Colonic mucosa (tissue), 4 donors: ENCODE results near the gene PTMS. TPM values are rescaled to one million over a fixed set of nuclear protein-coding genes. Genes with fewer than 3 reads are reported as not detected.

Experiments
- DNase-seq: peaks from one replicate; pipeline ENCODE4 v3.0.0-alpha.2; 2020
- H3K27ac ChIP-seq: fragments of 200-600 bp; one replicate; pipeline ENCODE4 v1.8.0; 2021
- H3K27me3 ChIP-seq: fragments of 200-600 bp; one replicate; pipeline ENCODE4 v1.8.0; 2021
- H3K36me3 ChIP-seq: fragments of 200-600 bp; one replicate; pipeline ENCODE4 v1.8.0; 2021
- H3K4me1 ChIP-seq: fragments of 200-600 bp; one replicate; pipeline ENCODE4 v1.8.0; 2021; ENCODE audit warnings: mild to moderate bottlenecking
- H3K4me3 ChIP-seq: fragments of 200-600 bp; one replicate; pipeline ENCODE4 v1.8.0; 2021
- H3K9ac ChIP-seq, 2 donors: one replicate each; pipeline ENCODE4 v1.7.0; 2013; ENCODE audit warnings: control low read depth in 2 of 2, low read depth in 2 of 2, low read length in 2 of 2
- H3K9me3 ChIP-seq: fragments of 200-600 bp; one replicate; pipeline ENCODE4 v1.8.0; 2021
- intact Hi-C: fragments of 100-400 bp; cut with DNase I; formaldehyde crosslinking; loops from one replicate; pipeline ENCODE4 v1.14.1; 2022
- total RNA-seq, 2 donors: library from RNA; stranded (reverse); fragmentation: NEBNext Ultra II Directional in 1 of 2; extraction: Animal tissue kit (Norgen Biotek cat#: 25700) in 1 of 2; gene quantifications; one replicate each; pipeline ENCODE4 v1.2.1, GENCODE V29; 2021
- TF ChIP-seq, protein P1 (sequence below): fragments of 200-600 bp; IDR thresholded peaks from one replicate; pipeline ENCODE4 v1.8.0; 2022; ENCODE audit warnings: antibody characterized with exemption, mild to moderate bottlenecking
- donor health status: healthy.
- donor health status: DM: no; HTN: no; CAD: no.
- donor health status: DM: no; HTN: no; CAD: no.

The PTMS gene
- total RNA-seq, 2 donors from 2014 or later, result 169 to 182 TPM

DNA sequence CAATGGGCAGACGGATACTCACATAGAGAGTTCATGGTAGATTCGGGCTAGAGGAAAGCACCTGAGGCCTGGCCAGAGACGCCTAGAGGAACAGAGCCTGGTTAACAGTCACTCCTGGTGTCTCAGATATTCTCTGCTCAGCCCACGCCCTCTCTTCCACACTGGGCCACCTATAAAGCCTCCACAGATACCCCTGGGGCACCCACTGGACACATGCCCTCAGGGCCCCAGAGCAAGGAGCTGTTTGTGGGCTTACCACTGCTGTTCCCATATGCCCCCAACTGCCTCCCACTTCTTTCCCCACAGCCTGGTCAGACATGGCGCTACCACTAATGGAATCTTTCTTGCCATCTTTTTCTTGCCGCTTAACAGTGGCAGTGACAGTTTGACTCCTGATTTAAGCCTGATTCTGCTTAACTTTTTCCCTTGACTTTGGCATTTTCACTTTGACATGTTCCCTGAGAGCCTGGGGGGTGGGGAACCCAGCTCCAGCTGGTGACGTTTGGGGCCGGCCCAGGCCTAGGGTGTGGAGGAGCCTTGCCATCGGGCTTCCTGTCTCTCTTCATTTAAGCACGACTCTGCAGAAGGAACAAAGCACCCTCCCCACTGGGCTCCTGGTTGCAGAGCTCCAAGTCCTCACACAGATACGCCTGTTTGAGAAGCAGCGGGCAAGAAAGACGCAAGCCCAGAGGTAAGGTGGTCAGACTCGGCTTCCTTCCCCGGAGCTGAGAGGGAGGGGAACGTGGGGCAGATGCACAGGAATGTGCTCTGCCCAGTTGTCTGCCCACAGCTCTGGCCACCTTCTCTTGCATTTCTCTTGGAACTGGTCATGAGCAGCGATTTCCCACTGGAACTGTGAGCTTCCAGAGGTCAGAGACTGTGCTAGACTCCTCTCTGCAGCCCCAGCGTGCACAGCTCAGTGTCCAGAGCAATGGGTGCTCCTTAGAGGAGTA is 23.1 kb downstream of the PTMS start, which contains the start of gene CD4:
Gene CD4, plus strand, starts transcription at position 557 of the 953 bp plus-strand sequence. CDS start 10,611 bp downstream, outside the sequence.
- peak within 1 kb of the TSS; percentile 50 for H3K27ac ChIP-seq
- TF ChIP-seq, protein P1, sequence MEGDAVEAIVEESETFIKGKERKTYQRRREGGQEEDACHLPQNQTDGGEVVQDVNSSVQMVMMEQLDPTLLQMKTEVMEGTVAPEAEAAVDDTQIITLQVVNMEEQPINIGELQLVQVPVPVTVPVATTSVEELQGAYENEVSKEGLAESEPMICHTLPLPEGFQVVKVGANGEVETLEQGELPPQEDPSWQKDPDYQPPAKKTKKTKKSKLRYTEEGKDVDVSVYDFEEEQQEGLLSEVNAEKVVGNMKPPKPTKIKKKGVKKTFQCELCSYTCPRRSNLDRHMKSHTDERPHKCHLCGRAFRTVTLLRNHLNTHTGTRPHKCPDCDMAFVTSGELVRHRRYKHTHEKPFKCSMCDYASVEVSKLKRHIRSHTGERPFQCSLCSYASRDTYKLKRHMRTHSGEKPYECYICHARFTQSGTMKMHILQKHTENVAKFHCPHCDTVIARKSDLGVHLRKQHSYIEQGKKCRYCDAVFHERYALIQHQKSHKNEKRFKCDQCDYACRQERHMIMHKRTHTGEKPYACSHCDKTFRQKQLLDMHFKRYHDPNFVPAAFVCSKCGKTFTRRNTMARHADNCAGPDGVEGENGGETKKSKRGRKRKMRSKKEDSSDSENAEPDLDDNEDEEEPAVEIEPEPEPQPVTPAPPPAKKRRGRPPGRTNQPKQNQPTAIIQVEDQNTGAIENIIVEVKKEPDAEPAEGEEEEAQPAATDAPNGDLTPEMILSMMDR, result no peak
- H3K4me1 ChIP-seq, result no peaks in the 10 kb centered on the region
- H3K9me3 ChIP-seq, result no peaks in the 10 kb centered on the region
- H3K36me3 ChIP-seq, result no peaks in the 10 kb centered on the region
- DNase-seq, result peak; percentile 56
- H3K4me3 ChIP-seq, result peak within 1 kb of the TSS; percentile 30
- intact Hi-C loops, result no loop called here
- peak within 1 kb of the TSS; percentile 7 to 35 for H3K9ac ChIP-seq
- no peaks in the 10 kb centered on the region for H3K27me3 ChIP-seq

DNA sequence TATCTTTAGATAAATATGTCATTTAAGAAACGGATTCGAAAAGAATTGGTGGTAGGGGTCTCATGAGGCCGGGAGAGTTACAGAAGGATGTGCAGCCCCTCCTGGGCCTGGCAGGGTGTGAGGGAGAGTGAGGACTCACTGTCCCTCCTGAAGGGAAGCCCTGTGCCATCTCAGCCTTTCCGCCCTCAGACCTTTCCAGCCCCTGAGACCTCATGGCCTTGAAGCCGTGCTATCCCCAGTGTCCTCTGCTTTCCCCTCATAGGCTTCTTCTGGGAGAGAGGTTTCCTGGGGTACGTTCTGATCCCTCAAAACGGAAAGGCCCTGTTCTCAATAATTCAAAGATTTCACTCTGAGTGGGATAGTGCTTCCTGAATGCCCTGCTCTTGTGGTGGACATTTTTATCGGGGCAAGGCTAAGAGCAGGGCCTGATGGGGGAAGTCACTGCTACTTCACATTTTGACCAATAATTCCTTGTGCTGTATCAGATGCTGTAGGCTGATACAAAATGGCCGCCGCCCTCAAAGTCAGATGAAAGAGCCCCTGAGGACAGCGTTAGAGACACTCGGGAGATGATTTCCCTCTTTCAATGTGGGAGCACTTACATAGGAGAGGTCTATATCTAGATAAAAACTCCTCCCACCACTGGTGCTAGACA is 24.5 kb downstream of the PTMS start:
- H3K9ac ChIP-seq, result peak overlapping the region in 1 of 2 donors; percentile 14
- TF ChIP-seq, protein P1, result no peak
- peak overlapping the region; percentile 50 for H3K27ac ChIP-seq
- no peaks in the 10 kb centered on the region for H3K36me3 ChIP-seq
- H3K4me1 ChIP-seq, result no peaks in the 10 kb centered on the region
- intact Hi-C loops, result no loop called here
- H3K27me3 ChIP-seq, result no peaks in the 10 kb centered on the region
- no peaks in the 10 kb centered on the region for H3K9me3 ChIP-seq
- no peak for DNase-seq
- peak overlapping the region; percentile 30 for H3K4me3 ChIP-seq

DNA sequence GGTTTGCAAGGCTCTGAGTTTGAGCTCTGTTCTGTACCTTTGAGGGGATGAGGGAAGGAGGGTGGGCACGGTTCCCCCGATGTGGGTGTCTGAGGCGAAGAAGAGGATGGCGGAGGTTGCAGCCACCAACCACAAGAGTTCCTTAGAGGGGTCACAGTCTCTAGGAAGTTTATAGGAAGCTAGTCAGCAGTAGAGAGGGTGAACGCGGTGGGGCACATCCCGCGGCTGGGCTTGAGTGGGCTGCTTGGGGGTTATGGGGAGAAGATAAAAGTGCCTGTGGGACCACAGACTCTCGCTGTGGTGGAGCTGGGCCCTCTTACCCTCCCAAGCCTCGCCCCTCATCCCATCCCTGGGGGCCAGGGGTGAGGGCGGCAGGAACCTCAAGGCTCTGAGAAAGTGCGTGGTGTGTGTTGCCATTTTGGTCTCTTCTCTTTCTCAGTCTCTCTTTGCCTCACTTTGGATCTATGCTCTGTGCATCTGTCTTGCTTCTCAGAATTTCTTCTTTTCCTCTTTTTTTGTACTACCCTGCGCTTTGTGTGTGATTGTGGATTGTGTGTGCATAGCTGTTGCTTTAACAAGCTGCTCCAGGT is 25.9 kb downstream of the PTMS start:
- Histone ChIP-seq H3K9ac (peak overlapping the region in 1 of 2 donors; percentile 3), H3K4me3 (peak overlapping the region; percentile 30), H3K27me3 (no peaks in the 10 kb centered on the region), H3K9me3 (no peaks in the 10 kb centered on the region), H3K27ac (peak overlapping the region; percentile 44), H3K36me3 (no peaks in the 10 kb centered on the region), H3K4me1 (no peaks in the 10 kb centered on the region)
- no peak for DNase-seq
- intact Hi-C loops, result no loop called here
- TF ChIP-seq, protein P1, result no peak

DNA sequence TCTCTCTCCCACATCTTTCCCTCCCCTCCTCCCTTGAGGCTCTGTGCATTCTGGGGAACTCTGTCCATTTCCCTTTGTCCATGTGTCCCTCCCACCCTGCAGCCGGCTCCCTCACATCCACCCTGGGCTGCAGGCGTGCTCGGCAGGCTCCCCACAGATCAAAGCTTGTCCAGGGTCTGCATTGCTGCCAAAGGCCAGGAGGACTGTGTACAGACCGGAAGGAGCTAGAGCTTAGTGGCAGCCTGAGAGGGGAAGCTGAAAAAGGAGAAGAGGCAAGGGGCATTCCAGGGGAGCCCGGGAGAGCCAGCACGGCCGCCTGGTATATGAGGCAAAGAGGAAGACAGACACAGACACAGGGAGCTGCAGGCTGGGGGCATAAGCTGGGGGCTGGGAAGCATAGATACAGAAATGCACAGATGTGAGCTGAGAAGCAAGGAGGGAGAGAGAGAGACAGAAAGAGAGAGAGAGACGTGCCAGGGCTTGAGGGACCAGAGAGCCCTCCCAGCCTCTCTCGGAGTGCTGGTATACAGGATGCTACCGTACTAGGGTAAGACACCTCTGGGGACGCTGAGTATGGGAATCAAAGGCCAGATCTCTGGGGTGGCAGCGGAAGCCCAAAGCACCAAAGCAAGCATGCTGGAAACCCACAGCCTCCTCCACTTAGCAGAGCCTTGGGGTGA is 26.5 kb downstream of the PTMS start:
- DNase-seq, result no peak
- H3K4me3 ChIP-seq, result peak overlapping the region; percentile 30
- no peaks in the 10 kb centered on the region for H3K27me3 ChIP-seq
- TF ChIP-seq, protein P1, result no peak
- no peaks in the 10 kb centered on the region for H3K9me3 ChIP-seq
- H3K9ac ChIP-seq, result peak overlapping the region in 1 of 2 donors; percentile 3
- no peaks in the 10 kb centered on the region for H3K4me1 ChIP-seq
- intact Hi-C loops, result no loop called here
- peak overlapping the region; percentile 44 for H3K27ac ChIP-seq
- no peaks in the 10 kb centered on the region for H3K36me3 ChIP-seq

DNA sequence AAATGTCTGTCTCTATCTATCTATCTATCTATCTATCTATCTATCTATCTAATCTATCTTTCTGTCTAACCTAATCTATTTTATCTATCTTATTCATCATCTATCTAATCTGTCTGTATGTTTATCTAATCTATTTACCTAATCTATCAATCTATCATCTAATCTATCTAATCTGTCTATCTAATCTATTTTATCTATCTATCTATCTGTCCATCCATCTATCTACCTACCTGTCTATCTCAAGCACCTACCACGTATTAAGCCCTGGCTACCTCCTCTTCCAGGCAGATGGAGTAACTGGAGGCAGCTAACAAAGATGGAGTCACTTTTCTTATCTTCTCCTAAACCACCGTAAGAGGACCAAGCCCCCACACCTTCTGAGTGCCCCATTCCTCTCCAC is 28.9 kb downstream of the PTMS start:
- intact Hi-C loops, result no loop called here
- no peaks in the 10 kb centered on the region for H3K27me3 ChIP-seq
- no peaks in the 10 kb centered on the region for H3K9me3 ChIP-seq
- no peak overlapping the region for H3K4me3 ChIP-seq
- TF ChIP-seq, protein P1, result no peak
- H3K9ac ChIP-seq, result no peak overlapping the region
- H3K36me3 ChIP-seq, result no peaks in the 10 kb centered on the region
- H3K4me1 ChIP-seq, result no peaks in the 10 kb centered on the region
- no peak for DNase-seq
- no peak overlapping the region for H3K27ac ChIP-seq
